Keratinocyte (primary cell): ENCODE data around the gene PLA2G12A.

Experiments
- CTCF ChIP-seq, 3 experiments: IDR thresholded peaks in 1 of 3; conservative IDR thresholded peaks in 1 of 3; optimal IDR thresholded peaks in 1 of 3; 2 replicates in 2 of 3; 3 replicates in 1 of 3; pipeline versions ENCODE3 to v1.5.1; 2011; ENCODE audit warnings: low read length in 3 of 3, mild to moderate bottlenecking in 3 of 3, moderate library complexity in 2 of 3, control low read depth in 1 of 3, inconsistent platforms in 1 of 3; ENCODE audit not compliant: insufficient read depth in 2 of 3; ENCODE audit errors: extremely low read depth in 1 of 3
- EZH2 ChIP-seq: IDR thresholded peaks from one replicate; pipeline ENCODE4 v1.6.1; 2012; ENCODE audit warnings: inconsistent platforms, mild to moderate bottlenecking, low read length, moderate library complexity

GRCh38 chr4:109760682-109761081 lies 30.8 kb upstream of the PLA2G12A start:
- TF ChIP-seq CTCF (optimal IDR thresholded peaks at IDR 0.05 in 1 of 3, IDR thresholded peaks at IDR 0.05 in 1 of 3, conservative IDR thresholded peaks at IDR 0.05 in 1 of 3; ENCODE audit: extremely low read depth in 1 of 3, insufficient read depth in 2 of 3, low read length in 3 of 3) (no peak), EZH2 (no peak)
